GM18951 (cell line): ENCODE results near the gene GSTT4.
"Not testable (repeated sequence)": the region's sequence is repeated elsewhere in the genome, so short reads cannot be mapped to it uniquely, and the experiment has no call there.

Experiments
- POLR2A ChIP-seq: IDR thresholded peaks from 4 replicates; pipeline ENCODE4 v1.6.1; 2011; ENCODE audit warnings: mild to moderate bottlenecking; ENCODE audit not compliant: insufficient read length, insufficient read depth; ENCODE audit errors: extremely low read depth
- in situ Hi-C: fragments of 300-500 bp; cut with MboI; formaldehyde crosslinking; loops from one replicate; pipeline ENCODE4 v1.12.0; 2022; ENCODE audit warnings: low sequenced_read_pairs, mixed read lengths, inconsistent platforms; ENCODE audit not compliant: unreplicated experiment

The GSTT4 gene

DNA sequence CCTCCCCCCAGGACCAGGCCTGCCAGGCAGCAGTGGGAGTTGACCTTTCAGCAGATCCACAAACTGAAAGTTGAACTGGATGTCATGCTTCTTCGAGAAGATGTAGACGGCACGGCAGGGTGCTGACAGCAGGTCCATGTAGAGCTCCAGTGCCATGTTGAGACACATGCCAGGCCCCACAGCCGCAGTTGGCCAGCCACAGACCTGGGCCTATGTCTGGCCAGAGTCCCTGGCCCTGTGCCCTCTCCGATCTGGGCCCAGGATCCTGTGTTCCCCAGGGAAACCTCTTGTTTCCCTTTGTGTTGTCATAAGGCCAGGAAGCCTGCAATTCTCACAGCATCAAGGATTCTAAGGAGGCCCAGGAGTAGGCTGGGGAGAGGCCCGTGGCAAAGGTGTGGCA is at the start of gene GSTT4:
Gene GSTT4, minus strand, starts transcription at position 253 of the 400 bp plus-strand sequence. Its CDS starts 97 bp downstream, at position 156.
- in situ Hi-C loops, result no loop called here
- no peak for TF ChIP-seq POLR2A

DNA sequence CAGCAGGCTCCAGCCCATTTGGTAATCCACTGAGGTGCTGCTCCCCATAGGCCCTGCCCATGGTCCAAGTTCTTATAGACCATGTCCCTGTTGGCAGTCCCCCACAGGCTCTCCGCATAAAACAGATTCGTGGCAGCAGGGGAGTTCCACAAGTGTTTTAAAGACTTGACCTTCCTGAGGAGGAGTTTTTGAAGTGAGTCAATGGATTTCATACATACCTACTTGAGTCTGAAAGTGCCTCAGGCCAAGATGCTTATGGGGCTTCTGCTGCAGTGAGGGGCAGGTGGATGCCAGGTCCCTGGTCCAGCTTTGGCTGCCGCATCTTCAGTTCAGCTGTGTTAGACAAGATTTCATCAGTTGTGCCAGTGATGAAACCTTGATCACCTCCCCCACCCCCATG is 49.1 kb upstream of the GSTT4 start:
- no peak for TF ChIP-seq POLR2A
- in situ Hi-C loops, result no loop called here

DNA sequence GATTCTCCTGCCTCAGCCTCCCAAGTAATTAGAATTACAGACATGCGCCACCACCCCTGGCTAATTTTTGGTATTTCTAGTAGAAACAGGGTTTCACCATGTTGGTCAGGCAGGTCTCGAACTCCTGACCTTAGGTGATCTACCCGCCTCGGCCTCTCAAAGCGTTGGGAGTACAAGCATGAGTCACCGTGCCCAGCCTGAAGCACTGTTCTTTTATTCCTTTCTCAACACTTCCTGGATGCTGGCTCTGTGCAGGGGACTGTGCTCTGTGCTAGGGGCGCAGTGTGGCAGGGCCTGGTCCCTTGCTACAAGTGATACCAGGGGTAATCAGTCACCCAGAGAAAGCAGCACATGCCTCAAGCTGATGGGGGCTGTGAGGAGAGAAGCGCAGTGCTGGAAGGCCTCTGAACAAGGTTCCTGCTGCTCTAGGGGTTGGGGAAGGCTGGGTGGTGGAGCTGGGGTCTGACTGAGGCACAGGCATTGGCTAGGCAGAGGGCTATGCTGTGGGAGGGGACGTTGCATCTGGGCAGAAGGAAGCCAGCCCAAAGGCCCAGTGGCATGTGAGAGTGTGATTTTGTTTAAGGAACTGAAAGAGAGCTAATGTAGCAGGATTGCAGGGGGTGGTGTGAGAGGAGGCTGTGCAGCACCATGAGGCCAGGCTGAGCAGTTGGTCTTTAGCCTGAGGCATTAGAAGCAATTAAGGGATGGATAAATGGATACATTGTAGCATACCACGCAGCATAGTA is 48.4 kb upstream of the GSTT4 start:
- in situ Hi-C loops, result no loop called here
- no peak for TF ChIP-seq POLR2A

DNA sequence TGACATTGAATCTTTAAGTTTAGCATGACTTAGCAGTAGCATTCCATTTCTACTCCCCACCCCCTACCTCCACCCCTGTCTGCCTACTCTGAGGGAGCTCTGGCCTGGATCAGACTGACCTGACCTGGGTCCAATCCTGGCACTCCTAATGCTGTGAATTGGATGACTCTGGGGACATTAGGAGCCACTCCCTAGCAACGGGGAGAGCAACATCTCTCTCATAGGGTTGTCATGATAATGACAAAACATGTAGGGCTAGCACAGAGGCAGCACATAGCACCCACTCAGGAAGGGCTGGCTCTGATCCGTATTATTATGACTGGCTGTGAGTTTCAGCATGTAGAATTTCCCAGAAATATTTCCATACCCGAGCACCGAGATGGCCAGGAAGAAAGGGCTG is 46.3 kb upstream of the GSTT4 start:
- in situ Hi-C loops, result no loop called here
- no peak for TF ChIP-seq POLR2A

DNA sequence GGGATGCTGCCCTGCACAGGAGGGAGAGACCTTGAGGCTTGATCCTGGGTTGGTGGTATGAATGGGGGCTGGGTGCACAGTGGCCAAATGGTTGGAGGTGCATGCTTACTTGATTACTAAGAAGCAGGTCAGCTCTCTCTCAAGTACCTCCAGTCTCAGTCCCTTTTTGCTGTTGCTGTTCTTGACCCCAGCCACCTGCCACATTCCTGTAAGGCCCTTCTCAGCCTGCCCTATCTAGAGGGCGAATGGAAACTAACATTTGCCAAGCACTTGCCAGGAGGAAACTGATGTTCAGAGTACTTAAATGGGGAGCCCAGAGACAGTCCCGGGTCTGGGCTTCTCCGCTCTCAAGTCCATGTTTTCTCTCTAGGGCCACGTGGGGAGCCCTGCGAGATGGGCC is 45.8 kb upstream of the GSTT4 start:
- in situ Hi-C loops, result no loop called here
- no peak for TF ChIP-seq POLR2A

DNA sequence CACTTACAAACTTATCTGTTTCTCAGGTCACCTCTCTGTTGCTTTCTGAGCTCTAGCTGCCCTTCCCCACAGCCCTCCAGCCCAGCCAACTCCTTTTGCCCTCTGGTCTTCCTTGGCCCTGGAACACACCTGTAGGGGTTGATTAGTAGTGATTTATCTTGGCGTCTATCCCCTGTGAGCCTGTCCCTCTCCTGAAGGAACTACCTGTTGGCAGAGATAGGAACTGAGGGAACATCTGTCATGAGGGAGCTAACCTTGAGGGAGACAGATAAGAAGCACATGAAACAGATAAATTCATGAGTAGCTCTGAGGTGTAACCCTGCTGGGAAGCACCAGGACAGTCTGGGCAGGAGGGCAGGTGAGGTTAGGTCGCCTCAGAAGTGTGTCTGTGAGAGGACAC is 44.7 kb upstream of the GSTT4 start:
- in situ Hi-C loops, result no loop called here
- TF ChIP-seq POLR2A, result no peak

DNA sequence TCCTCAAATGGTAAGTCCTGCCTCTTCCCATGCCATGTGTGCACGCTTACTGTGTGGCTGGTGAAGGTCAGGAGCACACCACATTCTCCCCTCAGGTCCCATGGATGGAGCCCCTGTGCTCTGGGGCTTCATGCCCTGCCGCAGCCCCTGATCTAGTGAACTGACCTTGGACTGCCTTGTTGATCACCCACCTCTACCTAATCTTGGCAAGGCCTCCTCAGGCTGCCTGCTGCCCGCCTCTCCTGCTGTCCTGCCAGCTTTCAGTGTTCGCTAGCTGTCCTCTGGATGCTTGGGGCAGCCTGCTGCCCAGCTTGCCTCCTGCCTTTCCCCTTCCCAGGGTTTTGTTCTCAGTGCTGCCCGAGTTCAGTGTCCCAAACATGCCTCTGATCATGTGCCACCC is 44.0 kb upstream of the GSTT4 start:
- TF ChIP-seq POLR2A, result no peak
- in situ Hi-C loops, result no loop called here

DNA sequence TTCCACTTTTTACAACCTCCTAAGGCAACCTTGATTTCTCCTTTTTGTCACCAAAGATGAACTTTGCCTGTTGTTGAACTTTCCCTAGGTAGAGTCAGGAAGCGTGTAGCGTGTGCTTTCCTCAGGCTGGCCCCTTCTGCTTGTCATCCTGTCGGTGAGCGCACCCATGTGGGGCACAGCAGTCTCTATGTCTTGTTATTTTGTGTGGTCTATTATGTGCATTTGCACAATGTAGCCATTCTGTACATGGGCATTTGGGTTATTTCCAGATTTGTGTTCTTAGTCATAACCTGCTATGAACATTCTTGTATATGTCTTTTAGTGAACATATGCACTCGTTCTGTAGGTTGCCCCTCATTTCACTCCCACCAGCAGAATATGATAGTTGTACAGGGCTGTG is 40.8 kb upstream of the GSTT4 start:
- in situ Hi-C loops, result no loop called here
- TF ChIP-seq POLR2A, result no peak

DNA sequence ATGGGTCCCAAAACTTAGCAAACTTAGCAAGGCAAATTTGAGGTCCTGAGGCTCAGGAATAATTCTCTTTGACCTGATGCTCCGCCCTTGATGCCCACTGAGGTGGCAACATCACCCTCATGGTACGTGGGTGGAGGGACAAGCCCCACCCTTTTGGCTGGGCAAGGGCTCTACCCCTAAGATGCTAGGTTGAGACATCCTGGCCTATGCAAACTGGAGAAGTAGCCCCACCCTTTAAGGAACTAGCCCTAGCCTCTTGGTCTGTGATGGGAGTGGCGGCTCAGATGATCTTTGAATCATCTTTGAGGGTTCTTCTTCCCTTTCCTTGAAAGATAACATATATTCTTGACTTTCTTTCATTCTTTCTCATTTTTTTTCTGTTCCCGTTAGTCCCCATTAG is 38.7 kb upstream of the GSTT4 start:
- in situ Hi-C loops, result no loop called here
- no peak for TF ChIP-seq POLR2A

DNA sequence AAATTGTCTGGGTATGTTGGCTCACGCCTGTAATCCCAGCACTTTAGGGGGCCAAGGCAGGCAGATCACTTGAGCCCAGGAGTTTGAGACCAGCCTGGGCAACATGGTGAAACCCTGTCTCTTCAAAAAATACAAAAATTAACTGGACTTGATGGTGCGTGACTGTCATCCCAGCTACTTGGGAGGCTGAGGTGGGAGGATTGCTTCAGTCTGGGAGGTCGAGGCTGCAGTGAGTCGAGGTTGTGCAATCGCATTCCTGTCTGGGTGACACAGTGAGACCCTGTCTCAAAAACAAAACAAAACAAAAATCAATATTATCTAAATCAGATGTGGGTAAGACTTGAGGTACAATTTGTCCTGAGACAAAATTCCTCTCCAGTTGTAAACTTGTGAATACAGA is 38.2 kb upstream of the GSTT4 start:
- in situ Hi-C loops, result not testable (repeated sequence)

DNA sequence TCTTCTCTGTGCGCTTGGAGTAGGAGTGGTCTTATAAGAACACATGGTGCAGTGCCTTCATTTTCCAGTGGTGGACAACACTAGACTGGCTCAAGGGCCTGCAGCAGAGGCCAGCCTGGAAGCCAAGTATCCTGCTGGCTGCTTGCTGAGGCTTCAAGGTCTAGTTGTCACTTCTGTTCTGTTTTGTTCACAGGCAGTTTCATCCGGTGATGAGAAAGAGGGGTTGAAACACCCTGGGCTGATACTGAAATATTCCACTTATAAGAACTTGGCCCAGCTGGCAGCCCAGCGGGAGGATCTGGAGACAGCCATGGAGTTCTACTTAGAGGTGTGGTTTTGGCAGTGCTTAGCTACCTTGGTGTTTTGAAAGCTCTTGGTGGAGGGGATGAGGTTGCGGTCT is 35.7 kb upstream of the GSTT4 start:
- no peak for TF ChIP-seq POLR2A
- in situ Hi-C loops, result no loop called here

DNA sequence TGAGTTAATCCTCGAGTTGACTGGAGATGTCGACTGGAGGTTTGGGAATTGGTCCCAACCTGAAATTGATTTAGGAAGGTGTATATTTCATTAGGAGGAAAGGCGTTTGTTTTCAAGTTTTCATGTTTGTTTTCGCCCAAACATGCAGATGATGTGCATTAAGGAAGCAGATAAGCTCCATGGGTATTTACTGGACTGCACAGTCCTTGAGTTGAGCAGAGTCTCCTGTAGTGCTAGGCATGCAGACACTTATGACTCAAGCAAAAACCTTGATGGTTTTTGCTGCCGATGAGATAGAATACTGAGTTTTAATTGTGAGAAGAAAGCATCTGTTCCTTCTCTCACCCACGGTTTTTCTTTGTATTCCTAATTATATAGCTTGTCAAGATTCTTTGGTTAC is 33.8 kb upstream of the GSTT4 start:
- in situ Hi-C loops, result no loop called here

DNA sequence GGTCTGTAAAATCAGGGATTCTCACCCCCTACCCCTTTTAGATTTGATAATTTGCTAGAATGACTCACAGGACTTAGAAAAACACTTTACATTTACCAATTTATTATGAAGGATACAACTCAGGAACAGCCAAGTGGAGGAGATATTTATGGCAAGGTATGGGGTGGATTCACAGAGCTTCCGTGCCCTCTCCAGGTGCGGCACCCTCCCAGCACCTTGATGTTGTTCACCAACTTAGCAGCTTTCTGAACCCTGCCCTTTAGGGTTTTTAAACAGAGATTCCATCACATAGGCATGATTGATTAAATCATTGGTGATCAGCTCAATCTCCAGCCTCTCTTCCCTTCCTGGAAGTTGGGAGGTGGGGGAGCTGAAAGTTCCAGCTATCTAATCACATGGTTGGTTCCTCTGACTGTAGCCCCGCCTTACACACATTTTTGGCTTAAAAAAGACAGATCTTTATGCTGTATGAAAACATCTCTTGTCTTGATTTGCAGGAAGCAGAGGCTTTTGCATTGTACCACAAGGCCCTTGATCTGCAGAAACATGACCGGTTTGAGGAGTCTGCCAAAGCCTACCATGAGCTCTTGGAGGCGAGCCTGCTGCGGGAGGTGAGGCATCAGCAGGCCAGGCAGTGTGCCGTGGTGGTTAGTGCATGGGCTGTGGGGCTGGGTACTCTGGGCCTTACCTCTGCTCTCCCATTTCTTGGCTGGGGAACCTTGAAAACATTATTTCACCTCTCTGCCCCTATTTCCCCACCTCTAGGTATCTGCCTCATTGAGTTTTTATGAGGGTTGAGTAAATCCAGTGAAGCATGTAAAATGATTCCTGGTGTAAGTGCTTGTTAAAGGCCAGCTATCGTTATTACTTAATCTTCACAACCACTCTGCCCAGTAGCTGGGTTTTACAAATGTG is 32.9 kb upstream of the GSTT4 start:
- in situ Hi-C loops, result no loop called here
- TF ChIP-seq POLR2A, result no peak

More for the DNA sequence above, 33.8 kb upstream of the GSTT4 start:
- TF ChIP-seq POLR2A, result no peak

DNA sequence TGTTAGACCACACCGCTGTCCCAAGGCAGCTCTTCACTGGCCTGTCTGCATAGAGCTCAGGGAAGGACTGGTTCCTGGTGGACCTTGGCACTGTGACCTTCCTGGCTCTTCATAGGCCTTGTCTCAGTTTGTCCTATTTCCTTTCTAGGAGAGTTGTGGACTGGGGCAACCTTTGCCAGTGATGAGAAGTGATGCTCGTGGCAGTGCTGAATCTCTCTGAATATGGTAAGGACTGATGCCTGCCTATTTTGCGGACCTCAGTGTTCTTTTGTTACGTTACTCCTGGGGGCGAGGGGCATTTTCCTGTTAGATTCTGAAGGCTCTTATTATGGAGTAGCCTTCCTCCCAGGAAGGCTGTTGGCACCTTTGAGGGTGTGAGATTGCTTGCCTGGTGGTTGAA is 30.0 kb upstream of the GSTT4 start:
- in situ Hi-C loops, result no loop called here
- TF ChIP-seq POLR2A, result no peak
